ENCODE results near the gene USP25.

- no peak for TF ChIP-seq CTCF (IDR thresholded peaks at IDR 0.05)
- no peak for TF ChIP-seq POLR2A (IDR thresholded peaks at IDR 0.05)
Measured at GRCh38 chr21:15774590-15774989, 44.8 kb downstream of the USP25 start.

Measured in breast epithelium (tissue), 3 donors.